H1 (cell line): ENCODE results near the gene PROK2. TPM values are rescaled to one million over a fixed set of nuclear protein-coding genes. Genes with fewer than 3 reads are reported as not detected.

Experiments
- CTCF ChIA-PET: fragments of 300-600 bp; sonication (Branson Sonifier 250); formaldehyde crosslinking; loops from one replicate; lab custom pipeline; 2021; ENCODE audit not compliant: partially characterized antibody; lab: Charles Lee
- POLR2A ChIA-PET: fragments of 300-600 bp; sonication (Branson Sonifier 250); formaldehyde crosslinking; loops from one replicate; lab custom pipeline; 2021; ENCODE audit warnings: inconsistent platforms; ENCODE audit not compliant: partially characterized antibody; lab: Charles Lee
- DNase-seq, 2 experiments: peaks; one replicate each; pipeline versions ENCODE4 v3.0.0 to v3.0.0-alpha.2; 2010 to 2022; ENCODE audit warnings: low spot score in 2 of 2, low read depth in 1 of 2, mixed read lengths in 1 of 2
- FAIRE-seq: peaks from 2 replicates; lab custom pipeline; 2011; peaks lifted over from hg19 to GRCh38; lab: Jason Lieb, UNC
- H2AFZ ChIP-seq: 2 replicates; pipeline ENCODE4 v1.8.1; 2012; ENCODE audit warnings: low read length, inconsistent platforms
- H2AK5ac ChIP-seq: 2 replicates; pipeline ENCODE4 v1.6.1; 2013; ENCODE audit warnings: low read depth, low read length
- H2BK120ac ChIP-seq: replicated peaks from 2 replicates; pipeline ENCODE3; 2013; ENCODE audit warnings: low read depth, low read length, inconsistent platforms
- H2BK12ac ChIP-seq: 2 replicates; pipeline ENCODE4 v1.6.1; 2013; ENCODE audit warnings: low read depth, low read length
- H2BK15ac ChIP-seq: 2 replicates; pipeline ENCODE4 v1.6.1; 2013; ENCODE audit warnings: low read length
- H2BK20ac ChIP-seq: 2 replicates; pipeline ENCODE4 v1.6.1; 2013; ENCODE audit warnings: low read length
- H2BK5ac ChIP-seq: 2 replicates; pipeline ENCODE4 v1.6.1; 2013; ENCODE audit warnings: low read depth, low read length
- H3K14ac ChIP-seq: 2 replicates; pipeline ENCODE4 v1.6.1; 2013; ENCODE audit warnings: inconsistent platforms; ENCODE audit not compliant: insufficient read length
- H3K18ac ChIP-seq: 2 replicates; pipeline ENCODE4 v1.6.1; 2013; ENCODE audit warnings: low read length; ENCODE audit errors: extremely low read depth
- H3K23ac ChIP-seq: 2 replicates; pipeline ENCODE4 v1.6.1; 2013; ENCODE audit warnings: inconsistent platforms; ENCODE audit not compliant: insufficient read length
- H3K23me2 ChIP-seq: 2 replicates; pipeline ENCODE4 v1.6.1; 2013; ENCODE audit warnings: low read depth, low read length
- H3K27ac ChIP-seq: 2 replicates; pipeline ENCODE4 v1.6.1; 2011; ENCODE audit warnings: low read depth, low read length, inconsistent platforms
- H3K27me3 ChIP-seq, 4 experiments: replicated peaks in 1 of 4; 1 replicate in 1 of 4; 2 replicates in 3 of 4; pipeline versions ENCODE4 v1.6.1 to v1.8.1; 2011 to 2013; ENCODE audit warnings: low read length in 3 of 4, mild to moderate bottlenecking in 3 of 4, inconsistent platforms in 2 of 4, mixed read lengths in 2 of 4, moderate library complexity in 1 of 4; ENCODE audit not compliant: control insufficient read depth in 3 of 4, insufficient read depth in 3 of 4; ENCODE audit errors: extremely low read depth in 1 of 4
- H3K36me3 ChIP-seq, 4 experiments: 2 replicates each; pipeline versions ENCODE4 v1.6.1 to v1.8.1; 2011 to 2013; ENCODE audit warnings: mild to moderate bottlenecking in 4 of 4, low read length in 3 of 4, moderate library complexity in 2 of 4, control low read depth in 1 of 4, inconsistent platforms in 1 of 4; ENCODE audit not compliant: insufficient read depth in 4 of 4, control insufficient read depth in 2 of 4
- H3K4ac ChIP-seq: replicated peaks from 2 replicates; pipeline ENCODE3; 2013; ENCODE audit warnings: low read length, low read depth, mixed read lengths, inconsistent platforms; ENCODE audit not compliant: insufficient read length
- H3K4me1 ChIP-seq, 4 experiments: replicated peaks in 1 of 4; 1 replicate in 1 of 4; 2 replicates in 3 of 4; pipeline versions ENCODE4 v1.6.1 to v1.8.1; 2011 to 2013; ENCODE audit warnings: low read length in 3 of 4, inconsistent platforms in 2 of 4, mixed read lengths in 1 of 4; ENCODE audit not compliant: insufficient read depth in 4 of 4, control insufficient read depth in 3 of 4
- H3K4me2 ChIP-seq, 2 experiments: 2 replicates each; pipeline versions ENCODE4 v1.6.1 to v1.8.1; 2011 to 2013; ENCODE audit warnings: low read depth in 2 of 2, low read length in 2 of 2, control low read depth in 1 of 2, inconsistent platforms in 1 of 2, mild to moderate bottlenecking in 1 of 2; ENCODE audit not compliant: insufficient read depth in 1 of 2
- H3K4me3 ChIP-seq, 4 experiments: fragments of 200-600, 300-600 bp in 1 of 4; sonication (generic), shearing (Covaris generic), sonication (Bioruptor Twin) in 1 of 4; 2 replicates each; pipeline versions ENCODE4 v1.5.1 to v1.8.1; 2011 to 2016; ENCODE audit warnings: low read length in 4 of 4, low read depth in 3 of 4, control low read depth in 2 of 4, inconsistent platforms in 2 of 4, mild to moderate bottlenecking in 2 of 4, mixed read lengths in 1 of 4, moderate library complexity in 1 of 4; ENCODE audit not compliant: insufficient read depth in 2 of 4; ENCODE audit errors: extremely low read depth in 1 of 4
- H3K56ac ChIP-seq: replicated peaks from 2 replicates; pipeline ENCODE3; 2013; ENCODE audit warnings: low read depth, mild to moderate bottlenecking, mixed read lengths, low read length, inconsistent platforms; ENCODE audit not compliant: insufficient read length
- H3K79me1 ChIP-seq: 2 replicates; pipeline ENCODE4 v1.6.1; 2013; ENCODE audit warnings: low read depth, low read length, control low read depth
- H3K79me2 ChIP-seq, 2 experiments: 2 replicates each; pipeline versions ENCODE4 v1.6.1 to v1.8.1; 2012 to 2013; ENCODE audit warnings: low read length in 2 of 2, mild to moderate bottlenecking in 2 of 2, inconsistent platforms in 1 of 2; ENCODE audit not compliant: insufficient read depth in 2 of 2, control insufficient read depth in 1 of 2
- H3K9ac ChIP-seq, 4 experiments: replicated peaks in 1 of 4; 1 replicate in 1 of 4; 2 replicates in 3 of 4; pipeline versions ENCODE4 v1.6.1 to v1.8.1; 2011 to 2013; ENCODE audit warnings: low read depth in 3 of 4, low read length in 3 of 4, control low read depth in 2 of 4, mild to moderate bottlenecking in 2 of 4, moderate library complexity in 2 of 4, inconsistent platforms in 1 of 4; ENCODE audit errors: extremely low read depth in 1 of 4
- H3K9me3 ChIP-seq, 2 experiments: 2 replicates each; pipeline versions ENCODE4 v1.6.1 to v1.8.1; 2012 to 2013; ENCODE audit warnings: mild to moderate bottlenecking in 2 of 2, moderate library complexity in 2 of 2, control low read depth in 1 of 2, inconsistent platforms in 1 of 2, low read depth in 1 of 2, low read length in 1 of 2, mixed read lengths in 1 of 2; ENCODE audit not compliant: insufficient read depth in 2 of 2
- H4K20me1 ChIP-seq, 2 experiments: replicated peaks in 1 of 2; 2 replicates each; pipeline versions ENCODE3 to v1.8.1; 2011 to 2013; ENCODE audit warnings: inconsistent platforms in 2 of 2, low read length in 2 of 2, mild to moderate bottlenecking in 1 of 2; ENCODE audit not compliant: insufficient read depth in 2 of 2, control insufficient read depth in 1 of 2
- H4K5ac ChIP-seq: 2 replicates; pipeline ENCODE4 v1.6.1; 2013; ENCODE audit warnings: low read length, low read depth, mixed read lengths, inconsistent platforms; ENCODE audit not compliant: insufficient read length
- H4K8ac ChIP-seq: 2 replicates; pipeline ENCODE4 v1.8.0; 2013; ENCODE audit warnings: mild to moderate bottlenecking, moderate library complexity, low read length, inconsistent platforms; ENCODE audit not compliant: insufficient read depth; ENCODE audit errors: extremely low read depth
- H4K91ac ChIP-seq: replicated peaks from 2 replicates; pipeline ENCODE3; 2013; ENCODE audit warnings: low read length, mixed read lengths, inconsistent platforms; ENCODE audit not compliant: insufficient read length
- ASH2L ChIP-seq: fragments of 200-600, 300-600 bp; sonication (generic); IDR thresholded peaks from one replicate; pipeline ENCODE4 v1.7.1; 2017; ENCODE audit warnings: low read length
- CBX8 ChIP-seq: fragments of 300-800, 300-1000 bp; sonication (generic); IDR thresholded peaks from 2 replicates; pipeline ENCODE4 v1.7.1; 2016; ENCODE audit warnings: low read depth, low read length, borderline replicate concordance
- CHD1 ChIP-seq: IDR thresholded peaks from 2 replicates; pipeline ENCODE4 v1.6.1; 2012; ENCODE audit warnings: low read depth, low read length, improper control_type of control experiment
- GTF2F1 ChIP-seq: IDR thresholded peaks from 2 replicates; pipeline ENCODE4 v1.6.1; 2012; ENCODE audit warnings: low read depth, low read length, improper control_type of control experiment, borderline replicate concordance
- JUN ChIP-seq: IDR thresholded peaks from 2 replicates; pipeline ENCODE4 v1.6.1; 2011; ENCODE audit warnings: low read depth, mild to moderate bottlenecking, improper control_type of control experiment, low read length
- NANOG ChIP-seq: IDR thresholded peaks from 2 replicates; pipeline ENCODE4 v1.6.1; 2011; ENCODE audit warnings: low read length, low read depth, mild to moderate bottlenecking, inconsistent platforms; ENCODE audit not compliant: insufficient read depth, poor library complexity, severe bottlenecking
- PHF8 ChIP-seq: fragments of 200-600 bp; sonication (generic); conservative IDR thresholded peaks from 2 replicates; pipeline ENCODE4 v1.7.1; 2012; ENCODE audit warnings: low read depth, mild to moderate bottlenecking, inconsistent platforms, low read length, moderate library complexity
- RAD21 ChIP-seq, 2 experiments: IDR thresholded peaks in 1 of 2; conservative IDR thresholded peaks in 1 of 2; 2 replicates each; pipeline ENCODE4 v1.6.1; 2011; ENCODE audit warnings: low read depth in 2 of 2, low read length in 2 of 2, improper control_type of control experiment in 1 of 2, inconsistent platforms in 1 of 2, mild to moderate bottlenecking in 1 of 2, moderate library complexity in 1 of 2
- SIRT6 ChIP-seq: IDR thresholded peaks from one replicate; pipeline ENCODE4 v1.7.1; 2012; ENCODE audit warnings: low read length, inconsistent platforms
- SP1 ChIP-seq: IDR thresholded peaks from 2 replicates; pipeline ENCODE4 v1.6.1; 2011; ENCODE audit warnings: low read depth, low read length
- TCF12 ChIP-seq: IDR thresholded peaks from 2 replicates; pipeline ENCODE4 v1.6.1; 2011; ENCODE audit warnings: low read depth, mild to moderate bottlenecking, low read length
- WGBS, 2 experiments: shearing (Covaris generic) in 1 of 2; methylation state at CpG; one replicate each; pipeline versions ENCODE4 v1.1.6 to v1.1.7; 2013 to 2015; ENCODE audit warnings: low lambda C conversion rate in 2 of 2, mixed read lengths in 2 of 2, inconsistent platforms in 1 of 2, low coverage in 1 of 2, missing lambda C conversion rate in 1 of 2; ENCODE audit not compliant: insufficient replicate concordance in 2 of 2, insufficient coverage in 1 of 2, insufficient read length in 1 of 2; ENCODE audit errors: extremely low coverage in 1 of 2, missing lambda C conversion rate in 1 of 2; 5-methylcytosine and 5-hydroxymethylcytosine counted together
- polyA plus RNA-seq, 7 experiments: library from polyadenylated mRNA; depleted of rRNA in 3 of 7; stranded (reverse) in 5 of 7; unstranded in 2 of 7; fragments of >200 nt in 5 of 7; fragments of 200-250 nt in 2 of 7; gene quantifications; 1 replicate in 5 of 7; 2 replicates in 1 of 7; 4 replicates in 1 of 7; pipeline versions ENCODE4 v1.2.1 to v1.2.3, GENCODE V29; 2011 to 2013; ENCODE audit warnings: missing spikeins in 2 of 7, mixed read lengths in 2 of 7
- total RNA-seq: library from RNA; stranded (reverse); fragmentation: NEBNext Ultra II Directional; extraction: Animal tissue kit (Norgen Biotek cat#: 25700); gene quantifications from 2 replicates; pipeline ENCODE4 v1.2.1, GENCODE V29; 2021

The PROK2 gene
- total and polyA plus RNA-seq, 2 of the 8 experiments (the other 6 are each of a cell fraction or from before 2014, with no cell fraction given), result 0.50 to 1.8 TPM

- H3K23ac ChIP-seq, result no peak overlapping the region
- H3K27me3 ChIP-seq, result peaks cover 3 to 19% (median 16%) of the 10 kb centered on the region in 4 experiments
- no peak overlapping the region for H3K4ac ChIP-seq
- H2BK120ac ChIP-seq, result no peak overlapping the region
- H4K8ac ChIP-seq, result no peak overlapping the region
- no peak overlapping the region for H4K5ac ChIP-seq
- H3K23me2 ChIP-seq, result peaks cover 9% of the 10 kb centered on the region
- WGBS, 2 experiments, result 92% methylated on average over 1 of the region's 1 CpG; no CpG with 5 or more reads in 1 of the 2 experiments
- H3K4me2 ChIP-seq, result no peak overlapping the region
- CTCF ChIA-PET, result interaction anchor here (1.2 to 3.4 kb wide), 2 partner anchors 12 to 41 kb away, joined by 4 to 18 read pairs; no protein-coding TSS in a partner anchor
- no peak overlapping the region for H2BK20ac ChIP-seq
- H3K56ac ChIP-seq, result no peak overlapping the region
- DNase-seq (no peak), FAIRE-seq (no peak)
- no peak overlapping the region for H3K9ac ChIP-seq
- H3K27ac ChIP-seq, result no peak overlapping the region
- no peaks in the 10 kb centered on the region for H3K36me3 ChIP-seq
- H2BK15ac ChIP-seq, result no peak overlapping the region
- no peak overlapping the region for H3K4me3 ChIP-seq
- no peaks in the 10 kb centered on the region for H3K79me1 ChIP-seq
- H3K9me3 ChIP-seq, result no peaks in the 10 kb centered on the region
- H3K4me1 ChIP-seq, result peaks cover 2 to 9% (median 6%) of the 10 kb centered on the region in 4 experiments
- H2BK5ac ChIP-seq, result no peak overlapping the region
- H4K20me1 ChIP-seq, result peaks cover 0 to 3% of the 10 kb centered on the region in 2 experiments
- H2AK5ac ChIP-seq, result no peak overlapping the region
- no peak overlapping the region for H2AFZ ChIP-seq
- no peak overlapping the region for H4K91ac ChIP-seq
- no peak overlapping the region for H3K18ac ChIP-seq
- POLR2A ChIA-PET, result no interaction called here
- no peaks in the 10 kb centered on the region for H3K79me2 ChIP-seq
- no peak overlapping the region for H2BK12ac ChIP-seq
- TF ChIP-seq JUN (no peak), SP1 (no peak), NANOG (no peak), PHF8 (no peak), GTF2F1 (no peak), SIRT6 (no peak), TCF12 (no peak), CBX8 (no peak), ASH2L (no peak), CHD1 (no peak), RAD21 (IDR thresholded peaks at IDR 0.05 in 1 of 2, conservative IDR thresholded peaks at IDR 0.05 in 1 of 2; ENCODE audit: low read depth in 2 of 2, low read length in 2 of 2) (no peak)
- H3K14ac ChIP-seq, result no peak overlapping the region
Measured at GRCh38 chr3:71722693-71723092, 62.3 kb downstream of the PROK2 start.
